OCI-LY3 (cell line): ENCODE measurements around the gene BRPF3.

Experiments used
- EZH2phosphoT487 ChIP-seq: fragments of 200-600 bp; shearing (Covaris generic); IDR thresholded peaks from 2 replicates; pipeline ENCODE4 v1.6.1; 2018; ENCODE audit warnings: antibody characterized with exemption, mixed run types, low read depth
- TF ChIP-seq, protein P1 (sequence below): fragments of 200-600, 300-600 bp; sonication (generic); IDR thresholded peaks from 2 replicates; pipeline ENCODE4 v1.5.1; 2014; ENCODE audit warnings: antibody characterized with exemption, low read length, low read depth

DNA sequence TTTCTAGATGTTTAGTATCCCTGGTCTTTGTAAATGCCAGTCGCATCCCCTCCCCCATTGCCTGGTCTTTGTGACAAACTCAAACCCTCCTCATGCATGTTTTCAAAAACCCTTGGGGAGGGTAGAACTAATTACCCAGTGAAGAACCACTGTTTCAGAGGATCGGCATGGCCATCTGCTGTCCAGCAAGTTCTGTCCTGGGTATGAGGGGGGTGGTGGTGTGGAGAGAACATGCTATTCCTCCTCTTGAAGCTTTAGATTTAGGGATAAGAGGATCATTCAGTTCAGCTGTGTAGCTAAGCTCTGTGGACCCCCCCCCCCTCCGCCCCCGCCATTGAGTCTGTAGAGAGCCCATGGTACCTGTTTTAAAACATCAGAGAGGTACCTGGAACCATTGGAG lies 5.6 kb downstream of the BRPF3 start:
- TF ChIP-seq, protein P1, sequence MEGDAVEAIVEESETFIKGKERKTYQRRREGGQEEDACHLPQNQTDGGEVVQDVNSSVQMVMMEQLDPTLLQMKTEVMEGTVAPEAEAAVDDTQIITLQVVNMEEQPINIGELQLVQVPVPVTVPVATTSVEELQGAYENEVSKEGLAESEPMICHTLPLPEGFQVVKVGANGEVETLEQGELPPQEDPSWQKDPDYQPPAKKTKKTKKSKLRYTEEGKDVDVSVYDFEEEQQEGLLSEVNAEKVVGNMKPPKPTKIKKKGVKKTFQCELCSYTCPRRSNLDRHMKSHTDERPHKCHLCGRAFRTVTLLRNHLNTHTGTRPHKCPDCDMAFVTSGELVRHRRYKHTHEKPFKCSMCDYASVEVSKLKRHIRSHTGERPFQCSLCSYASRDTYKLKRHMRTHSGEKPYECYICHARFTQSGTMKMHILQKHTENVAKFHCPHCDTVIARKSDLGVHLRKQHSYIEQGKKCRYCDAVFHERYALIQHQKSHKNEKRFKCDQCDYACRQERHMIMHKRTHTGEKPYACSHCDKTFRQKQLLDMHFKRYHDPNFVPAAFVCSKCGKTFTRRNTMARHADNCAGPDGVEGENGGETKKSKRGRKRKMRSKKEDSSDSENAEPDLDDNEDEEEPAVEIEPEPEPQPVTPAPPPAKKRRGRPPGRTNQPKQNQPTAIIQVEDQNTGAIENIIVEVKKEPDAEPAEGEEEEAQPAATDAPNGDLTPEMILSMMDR: no peak
- TF ChIP-seq EZH2phosphoT487: no peak
